ENCODE measurements around the gene VAV3. TPM values are rescaled to one million over a fixed set of nuclear protein-coding genes. Genes with fewer than 3 reads are reported as not detected.

VAV3 gene
- polyA plus RNA-seq, 2 donors, result 23.9 to 35.5 TPM

DNA sequence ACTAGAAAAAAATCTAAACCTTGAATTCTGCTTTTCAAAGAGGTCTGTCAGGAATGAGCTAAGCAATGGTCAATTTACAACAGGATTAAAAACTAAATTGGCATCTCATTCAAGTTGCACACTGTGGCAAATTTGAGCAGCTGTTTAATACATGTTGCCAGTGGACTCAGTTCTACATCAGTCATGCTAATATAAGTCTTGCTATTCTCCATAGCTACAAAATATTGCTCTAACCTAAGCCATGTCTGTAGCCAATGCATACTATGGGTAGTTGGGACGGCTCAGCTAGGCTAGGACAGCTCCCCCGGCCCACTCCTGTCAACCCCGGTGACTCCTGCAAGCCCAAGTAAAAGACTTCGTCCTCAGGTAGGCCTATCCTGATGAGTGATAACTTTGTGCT lies 10.9 kb upstream of the VAV3 start:
- Histone ChIP-seq H3K9me3 (ENCODE audit: control insufficient read depth in 2 of 2, insufficient read depth in 1 of 2, low read depth in 1 of 2, low read length in 1 of 2) (no peaks in the 10 kb centered on the region), H3K36me3 (ENCODE audit: control insufficient read depth in 2 of 2, insufficient read depth in 2 of 2, low read length in 1 of 2) (no peaks in the 10 kb centered on the region), H3K4me3 (ENCODE audit: low read depth in 1 of 2, low read length in 2 of 2) (no peak overlapping the region), H3K4me1 (ENCODE audit: control insufficient read depth in 2 of 2, insufficient read depth in 2 of 2, low read length in 1 of 2) (no peaks in the 10 kb centered on the region), H3K27ac (ENCODE audit: low read depth in 2 of 2, low read length in 1 of 2) (no peak overlapping the region), H3K27me3 (ENCODE audit: control insufficient read depth in 1 of 2, insufficient read depth in 2 of 2, low read length in 2 of 2) (no peaks in the 10 kb centered on the region)
- 95 to 97% methylated on average over 4 of the region's 4 CpGs for WGBS, 2 donors

DNA sequence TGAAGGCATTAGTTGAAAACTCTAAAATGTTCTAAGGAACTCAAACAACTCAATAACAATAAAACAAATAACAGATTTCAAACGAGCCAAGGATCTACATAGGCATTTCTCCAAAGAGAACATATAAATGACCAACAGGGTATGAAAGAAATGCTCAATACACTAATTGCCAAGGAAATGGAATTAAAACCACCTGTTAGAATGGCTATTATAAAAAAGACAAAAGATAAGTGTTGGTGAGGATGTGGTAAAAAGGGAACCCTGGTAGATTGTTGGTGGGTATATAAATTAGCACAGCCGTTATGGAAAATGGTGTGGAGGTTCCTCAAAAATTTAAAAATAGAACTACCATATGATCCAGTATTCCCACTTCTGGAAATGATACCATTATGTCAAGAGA lies 9.1 kb upstream of the VAV3 start:
- H3K9me3 ChIP-seq (ENCODE audit: control insufficient read depth in 2 of 2, insufficient read depth in 1 of 2, low read depth in 1 of 2, low read length in 1 of 2), result no peaks in the 10 kb centered on the region
- no peak overlapping the region for H3K27ac ChIP-seq (ENCODE audit: low read depth in 2 of 2, low read length in 1 of 2)
- 26 to 32% methylated on average over 2 of the region's 2 CpGs for WGBS, 2 donors
- H3K4me3 ChIP-seq (ENCODE audit: low read depth in 1 of 2, low read length in 2 of 2), result no peak overlapping the region
- H3K4me1 ChIP-seq (ENCODE audit: control insufficient read depth in 2 of 2, insufficient read depth in 2 of 2, low read length in 1 of 2), result no peaks in the 10 kb centered on the region
- no peaks in the 10 kb centered on the region for H3K27me3 ChIP-seq (ENCODE audit: control insufficient read depth in 1 of 2, insufficient read depth in 2 of 2, low read length in 2 of 2)
- no peaks in the 10 kb centered on the region for H3K36me3 ChIP-seq (ENCODE audit: control insufficient read depth in 2 of 2, insufficient read depth in 2 of 2, low read length in 1 of 2)

DNA sequence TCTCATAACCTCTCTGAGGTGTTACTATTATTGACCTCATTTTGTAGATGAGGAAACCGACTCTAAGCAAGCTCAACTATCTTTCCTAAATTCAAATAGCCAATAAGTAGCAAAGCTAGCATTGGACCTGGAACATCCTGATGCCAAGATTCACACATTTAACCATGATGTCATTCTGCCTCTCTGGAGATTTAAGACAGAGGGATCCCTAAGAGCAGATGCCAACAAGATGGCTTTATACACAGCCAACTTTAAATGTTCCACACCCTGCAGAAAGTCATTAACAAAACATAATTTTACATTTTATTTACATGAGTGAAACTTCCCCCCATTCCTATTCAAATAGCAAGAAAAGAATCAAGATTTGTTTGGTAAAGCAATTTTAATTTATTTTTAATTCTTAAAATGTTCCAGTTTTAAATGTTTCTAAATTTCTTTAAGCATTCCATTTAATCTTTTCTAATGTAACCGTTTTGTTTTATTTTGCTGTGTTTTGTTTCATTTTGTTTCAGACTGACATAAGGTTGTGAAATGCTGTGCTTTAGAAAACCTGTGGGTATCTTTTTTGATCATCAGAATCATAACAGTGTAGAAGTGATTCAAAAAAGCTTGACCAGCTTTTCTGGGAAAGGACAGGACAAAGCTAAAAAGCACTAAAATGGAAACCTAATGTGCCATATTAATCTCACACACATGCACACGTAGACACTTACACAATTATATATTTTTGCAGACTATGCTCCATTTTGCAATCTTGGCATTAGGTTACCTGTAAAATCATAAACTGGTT lies 7.6 kb upstream of the VAV3 start:
- no peak overlapping the region for H3K27ac ChIP-seq (ENCODE audit: low read depth in 2 of 2, low read length in 1 of 2)
- 43 to 50% methylated on average over 3 of the region's 3 CpGs for WGBS, 2 donors

DNA sequence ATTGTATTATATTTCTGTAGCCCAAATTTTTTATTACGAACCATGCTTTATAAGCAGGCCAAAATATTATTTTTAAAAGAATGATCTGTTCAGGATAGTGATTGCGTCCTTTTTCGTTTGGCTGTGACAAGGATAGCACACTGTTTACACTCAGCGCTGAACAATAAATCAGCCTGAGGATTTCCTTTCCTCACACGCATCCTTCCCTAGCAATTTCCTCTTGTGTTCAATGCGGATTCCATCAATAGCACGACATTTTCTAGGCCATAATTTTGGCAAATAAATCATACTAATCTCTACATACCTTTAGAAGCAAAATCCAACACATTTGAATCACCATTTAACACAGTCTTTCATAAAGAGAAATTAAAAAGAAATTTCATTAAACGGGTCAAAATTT lies 1.6 kb upstream of the VAV3 start:
- peaks cover 6 to 9% of the 10 kb centered on the region in 2 donors for H3K4me1 ChIP-seq (ENCODE audit: control insufficient read depth in 2 of 2, insufficient read depth in 2 of 2, low read length in 1 of 2)
- H3K9me3 ChIP-seq (ENCODE audit: control insufficient read depth in 2 of 2, insufficient read depth in 1 of 2, low read depth in 1 of 2, low read length in 1 of 2), result no peaks in the 10 kb centered on the region
- H3K36me3 ChIP-seq (ENCODE audit: control insufficient read depth in 2 of 2, insufficient read depth in 2 of 2, low read length in 1 of 2), result no peaks in the 10 kb centered on the region
- H3K27ac ChIP-seq (ENCODE audit: low read depth in 2 of 2, low read length in 1 of 2), result no peak overlapping the region
- H3K4me3 ChIP-seq (ENCODE audit: low read depth in 1 of 2, low read length in 2 of 2), result no peak overlapping the region
- H3K27me3 ChIP-seq (ENCODE audit: control insufficient read depth in 1 of 2, insufficient read depth in 2 of 2, low read length in 2 of 2), result no peaks in the 10 kb centered on the region
- WGBS, 2 donors, result 84 to 87% methylated on average over 8 of the region's 8 CpGs

More for the DNA sequence above, 7.6 kb upstream of the VAV3 start:
- Histone ChIP-seq H3K36me3 (ENCODE audit: control insufficient read depth in 2 of 2, insufficient read depth in 2 of 2, low read length in 1 of 2) (no peaks in the 10 kb centered on the region), H3K27me3 (ENCODE audit: control insufficient read depth in 1 of 2, insufficient read depth in 2 of 2, low read length in 2 of 2) (no peaks in the 10 kb centered on the region), H3K9me3 (ENCODE audit: control insufficient read depth in 2 of 2, insufficient read depth in 1 of 2, low read depth in 1 of 2, low read length in 1 of 2) (no peaks in the 10 kb centered on the region), H3K4me3 (ENCODE audit: low read depth in 1 of 2, low read length in 2 of 2) (no peak overlapping the region), H3K4me1 (ENCODE audit: control insufficient read depth in 2 of 2, insufficient read depth in 2 of 2, low read length in 1 of 2) (no peaks in the 10 kb centered on the region)

DNA sequence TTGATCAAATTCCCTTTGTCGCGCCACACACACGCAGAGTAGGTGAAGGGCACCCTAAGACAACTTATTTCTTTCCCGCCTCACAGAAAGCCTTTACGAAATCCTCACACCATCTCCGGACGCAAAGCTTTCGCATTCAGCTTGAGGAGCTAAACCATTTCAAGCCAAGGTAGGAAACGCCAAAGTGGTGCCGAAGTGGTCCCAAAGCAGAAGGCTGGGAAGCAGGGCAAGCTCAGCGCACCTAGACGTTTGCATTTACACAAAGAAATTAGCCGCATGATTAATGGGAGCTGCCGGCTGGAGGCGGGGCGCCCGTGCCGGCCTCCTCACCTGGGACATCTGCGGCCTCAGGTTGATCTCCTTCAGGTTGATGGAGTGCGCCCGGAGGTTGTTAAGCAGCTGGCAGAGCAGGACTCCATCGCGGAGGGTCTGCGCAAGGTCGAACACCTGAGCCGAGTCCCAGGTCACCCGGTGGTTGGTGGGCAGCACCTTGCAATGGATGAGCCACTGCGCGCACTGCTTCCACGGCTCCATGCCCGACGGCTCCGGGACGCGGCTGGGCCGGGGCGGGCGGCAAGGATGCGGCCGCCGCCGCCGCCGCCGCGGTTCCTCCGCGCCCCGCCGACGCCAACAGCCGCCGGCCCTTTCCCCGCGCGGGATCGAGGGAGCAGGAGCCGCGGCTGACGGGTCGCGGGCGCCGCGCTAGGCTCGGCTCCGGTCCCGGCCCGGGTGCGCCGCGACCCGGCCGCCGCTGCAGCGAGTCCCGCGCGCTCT lies 457 bp downstream of the VAV3 start:
- no peaks in the 10 kb centered on the region for H3K9me3 ChIP-seq (ENCODE audit: control insufficient read depth in 2 of 2, insufficient read depth in 1 of 2, low read depth in 1 of 2, low read length in 1 of 2)
- no peaks in the 10 kb centered on the region for H3K36me3 ChIP-seq (ENCODE audit: control insufficient read depth in 2 of 2, insufficient read depth in 2 of 2, low read length in 1 of 2)
- H3K4me1 ChIP-seq (ENCODE audit: control insufficient read depth in 2 of 2, insufficient read depth in 2 of 2, low read length in 1 of 2), result peaks cover 6 to 9% of the 10 kb centered on the region in 2 donors
- peak overlapping the region; percentile 50 to 54 for H3K4me3 ChIP-seq (ENCODE audit: low read depth in 1 of 2, low read length in 2 of 2)
- 0 to 1% methylated on average over 72 to 79 of the region's 79 CpGs for WGBS, 2 donors
- no peaks in the 10 kb centered on the region for H3K27me3 ChIP-seq (ENCODE audit: control insufficient read depth in 1 of 2, insufficient read depth in 2 of 2, low read length in 2 of 2)
- H3K27ac ChIP-seq (ENCODE audit: low read depth in 2 of 2, low read length in 1 of 2), result peak overlapping the region in 1 of 2 donors; percentile 52

DNA sequence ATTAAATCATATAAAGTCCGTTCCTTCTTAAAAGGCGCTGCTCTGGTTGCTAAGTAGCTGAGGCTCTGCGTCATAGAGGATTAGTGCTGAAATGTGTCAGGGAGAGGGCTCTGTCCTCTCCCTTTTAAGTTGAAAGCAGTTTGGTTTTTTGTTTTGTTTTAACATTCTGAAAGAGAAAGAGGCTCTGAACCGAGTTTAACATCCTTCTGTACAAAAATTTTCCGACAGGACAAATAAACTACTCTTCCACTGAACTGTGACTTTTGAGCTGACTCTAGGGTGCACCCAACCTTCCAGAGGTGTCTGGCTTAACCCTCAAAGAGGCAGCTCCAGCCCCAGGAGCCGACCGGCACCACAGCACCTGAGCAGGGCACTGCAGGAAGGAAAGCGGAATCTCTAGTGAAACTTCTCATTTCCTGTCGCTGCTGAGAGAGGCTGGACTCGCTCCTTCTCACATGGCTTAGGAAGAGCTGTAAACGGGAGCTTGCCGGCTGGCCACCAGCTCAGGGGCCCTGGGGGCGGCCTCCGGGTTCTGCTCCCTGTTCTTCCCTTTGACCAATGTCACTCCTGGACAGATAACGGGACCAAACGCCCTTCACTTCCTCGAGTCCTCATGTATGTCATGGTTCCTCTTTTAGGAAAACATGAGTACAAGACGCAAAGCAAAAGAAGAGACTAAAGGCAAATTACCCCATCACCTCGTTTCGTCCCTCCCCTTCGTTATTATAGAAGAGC lies 1.2 kb downstream of the VAV3 start:
- Histone ChIP-seq H3K4me1 (ENCODE audit: control insufficient read depth in 2 of 2, insufficient read depth in 2 of 2, low read length in 1 of 2) (peaks cover 6 to 9% of the 10 kb centered on the region in 2 donors), H3K9me3 (ENCODE audit: control insufficient read depth in 2 of 2, insufficient read depth in 1 of 2, low read depth in 1 of 2, low read length in 1 of 2) (no peaks in the 10 kb centered on the region), H3K27ac (ENCODE audit: low read depth in 2 of 2, low read length in 1 of 2) (peak overlapping the region; percentile 3 to 52), H3K27me3 (ENCODE audit: control insufficient read depth in 1 of 2, insufficient read depth in 2 of 2, low read length in 2 of 2) (no peaks in the 10 kb centered on the region), H3K4me3 (ENCODE audit: low read depth in 1 of 2, low read length in 2 of 2) (peak overlapping the region; percentile 50 to 54), H3K36me3 (ENCODE audit: control insufficient read depth in 2 of 2, insufficient read depth in 2 of 2, low read length in 1 of 2) (no peaks in the 10 kb centered on the region)
- WGBS, 2 donors, result 1 to 3% methylated on average over 21 of the region's 21 CpGs

DNA sequence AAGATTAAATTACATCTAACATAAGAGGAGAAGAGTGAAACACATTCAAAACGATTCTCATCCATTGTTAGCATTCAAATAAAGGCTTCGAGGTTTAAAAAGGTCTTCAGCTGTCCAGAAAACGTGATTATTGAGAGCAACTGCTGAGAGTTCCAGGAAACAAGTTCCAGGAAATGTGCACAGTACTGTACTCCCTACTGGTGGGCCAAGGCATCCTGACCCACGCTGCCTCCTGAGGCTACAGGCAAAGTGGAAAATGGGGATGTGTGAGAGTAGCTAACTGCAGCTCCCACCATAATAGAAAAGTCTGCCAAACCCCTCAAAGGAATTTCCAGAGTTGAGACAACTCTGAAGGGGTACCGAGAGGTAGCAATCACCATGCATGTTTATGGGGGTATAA lies 2.0 kb downstream of the VAV3 start:
- no peak overlapping the region for H3K4me3 ChIP-seq (ENCODE audit: low read depth in 1 of 2, low read length in 2 of 2)
- H3K36me3 ChIP-seq (ENCODE audit: control insufficient read depth in 2 of 2, insufficient read depth in 2 of 2, low read length in 1 of 2), result no peaks in the 10 kb centered on the region
- no peaks in the 10 kb centered on the region for H3K9me3 ChIP-seq (ENCODE audit: control insufficient read depth in 2 of 2, insufficient read depth in 1 of 2, low read depth in 1 of 2, low read length in 1 of 2)
- WGBS, 2 donors, result 45 to 48% methylated on average over 5 of the region's 5 CpGs
- H3K27me3 ChIP-seq (ENCODE audit: control insufficient read depth in 1 of 2, insufficient read depth in 2 of 2, low read length in 2 of 2), result no peaks in the 10 kb centered on the region
- H3K27ac ChIP-seq (ENCODE audit: low read depth in 2 of 2, low read length in 1 of 2), result no peak overlapping the region
- H3K4me1 ChIP-seq (ENCODE audit: control insufficient read depth in 2 of 2, insufficient read depth in 2 of 2, low read length in 1 of 2), result peaks cover 6 to 9% of the 10 kb centered on the region in 2 donors

DNA sequence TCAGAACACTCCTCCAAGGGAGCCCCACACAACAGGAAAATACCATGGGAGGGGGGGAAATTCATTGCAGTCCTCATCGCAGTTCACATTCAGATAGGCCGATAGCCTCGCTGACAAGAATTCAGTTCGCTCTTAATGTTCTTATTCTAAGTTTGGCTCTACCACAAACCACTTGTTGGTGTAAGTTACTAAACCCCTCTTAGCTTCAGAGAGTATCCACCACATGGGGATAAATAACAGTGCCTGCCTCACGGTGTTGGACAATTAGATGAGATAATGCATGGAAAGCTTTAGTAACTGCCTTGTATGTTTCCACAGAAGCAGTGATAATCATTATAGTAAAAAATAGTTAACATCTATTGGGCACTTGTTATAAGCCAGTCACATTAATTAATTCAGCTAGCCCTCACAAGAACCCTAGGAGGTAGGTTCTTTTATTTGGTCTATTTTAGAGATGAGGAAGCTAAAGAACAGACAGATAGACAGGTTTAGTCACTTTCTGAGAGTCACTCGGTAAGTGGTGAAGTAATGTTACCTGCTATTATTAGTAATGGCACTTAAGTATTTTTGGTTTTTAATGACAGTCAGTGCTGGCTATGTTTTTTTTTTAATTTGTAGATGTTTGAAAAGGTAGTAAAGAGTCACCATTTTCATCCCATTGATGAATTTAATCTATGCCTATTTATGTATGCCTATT lies 10.1 kb downstream of the VAV3 start:
- no peaks in the 10 kb centered on the region for H3K4me1 ChIP-seq (ENCODE audit: control insufficient read depth in 2 of 2, insufficient read depth in 2 of 2, low read length in 1 of 2)
- no peak overlapping the region for H3K27ac ChIP-seq (ENCODE audit: low read depth in 2 of 2, low read length in 1 of 2)
- H3K27me3 ChIP-seq (ENCODE audit: control insufficient read depth in 1 of 2, insufficient read depth in 2 of 2, low read length in 2 of 2), result no peaks in the 10 kb centered on the region
- no peaks in the 10 kb centered on the region for H3K36me3 ChIP-seq (ENCODE audit: control insufficient read depth in 2 of 2, insufficient read depth in 2 of 2, low read length in 1 of 2)
- no peaks in the 10 kb centered on the region for H3K9me3 ChIP-seq (ENCODE audit: control insufficient read depth in 2 of 2, insufficient read depth in 1 of 2, low read depth in 1 of 2, low read length in 1 of 2)
- 86 to 89% methylated on average over 6 of the region's 6 CpGs for WGBS, 2 donors
- H3K4me3 ChIP-seq (ENCODE audit: low read depth in 1 of 2, low read length in 2 of 2), result no peak overlapping the region

DNA sequence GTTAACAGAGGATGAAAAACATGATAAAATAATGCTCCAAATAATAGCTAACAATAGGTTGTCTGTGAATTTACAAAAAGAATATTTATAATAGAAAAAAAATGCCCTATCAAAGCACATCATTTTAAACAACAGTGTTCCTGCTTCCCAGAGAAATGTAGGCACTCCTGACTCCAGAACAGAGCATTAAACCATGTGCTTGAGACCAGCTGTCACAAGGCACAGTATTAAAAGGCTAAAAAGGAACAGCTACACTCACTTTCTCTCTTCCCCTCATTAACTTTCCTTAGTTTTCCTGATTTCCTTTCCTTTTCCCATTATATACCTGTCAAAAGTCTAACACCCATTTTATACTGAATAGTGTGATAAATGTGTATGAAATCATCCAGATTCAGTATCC lies 10.9 kb downstream of the VAV3 start:
- no peaks in the 10 kb centered on the region for H3K4me1 ChIP-seq (ENCODE audit: control insufficient read depth in 2 of 2, insufficient read depth in 2 of 2, low read length in 1 of 2)
- no peaks in the 10 kb centered on the region for H3K9me3 ChIP-seq (ENCODE audit: control insufficient read depth in 2 of 2, insufficient read depth in 1 of 2, low read depth in 1 of 2, low read length in 1 of 2)
- no peak overlapping the region for H3K4me3 ChIP-seq (ENCODE audit: low read depth in 1 of 2, low read length in 2 of 2)
- H3K27ac ChIP-seq (ENCODE audit: low read depth in 2 of 2, low read length in 1 of 2), result no peak overlapping the region
- no peaks in the 10 kb centered on the region for H3K36me3 ChIP-seq (ENCODE audit: control insufficient read depth in 2 of 2, insufficient read depth in 2 of 2, low read length in 1 of 2)
- no peaks in the 10 kb centered on the region for H3K27me3 ChIP-seq (ENCODE audit: control insufficient read depth in 1 of 2, insufficient read depth in 2 of 2, low read length in 2 of 2)
